GM18519 (cell line): ENCODE measurements around the gene ACAP3.

Experiments
- ATAC-seq: cut with Tn5 transposase; IDR thresholded peaks from one replicate; pipeline ENCODE4 v1.9.1; 2021; ENCODE audit warnings: mild to moderate bottlenecking, moderate library complexity; ENCODE audit not compliant: unreplicated experiment, low FRiP score

Gene ACAP3

GRCh38 chr1:1272341-1273208, 35.2 kb downstream of the ACAP3 start:
- ATAC-seq, result no peak

- no peak for ATAC-seq
These were observed 36.9 kb downstream of the ACAP3 start for GRCh38 chr1:1270813-1271212.

GRCh38 chr1:1268284-1268682, 39.4 kb downstream of the ACAP3 start:
- ATAC-seq, result no peak

- ATAC-seq, result no peak
These were observed 40.0 kb downstream of the ACAP3 start for GRCh38 chr1:1267488-1268283.

- no peak for ATAC-seq
These were observed 42.9 kb downstream of the ACAP3 start for GRCh38 chr1:1264868-1265272.

- ATAC-seq, result no peak
These were observed 43.7 kb downstream of the ACAP3 start for GRCh38 chr1:1264026-1264425.

- no peak for ATAC-seq
These were observed 45.0 kb downstream of the ACAP3 start for GRCh38 chr1:1262758-1263157.

- no peak for ATAC-seq
These were observed 45.7 kb downstream of the ACAP3 start for GRCh38 chr1:1262071-1262470.

- no peak for ATAC-seq
These were observed 46.7 kb downstream of the ACAP3 start for GRCh38 chr1:1260843-1261560.

- no peak for ATAC-seq
These were observed 47.7 kb downstream of the ACAP3 start for GRCh38 chr1:1259951-1260600.

GRCh38 chr1:1259540-1259939, 48.2 kb downstream of the ACAP3 start:
- ATAC-seq, result no peak

GRCh38 chr1:1259119-1259488, 48.6 kb downstream of the ACAP3 start:
- ATAC-seq, result no peak

- ATAC-seq, result no peak
These were observed 50.5 kb downstream of the ACAP3 start for GRCh38 chr1:1256956-1257871.

GRCh38 chr1:1255611-1256010, 52.1 kb downstream of the ACAP3 start:
- ATAC-seq, result no peak

- no peak for ATAC-seq
These were observed 52.7 kb downstream of the ACAP3 start for GRCh38 chr1:1255078-1255477.

- ATAC-seq, result no peak
These were observed 53.1 kb downstream of the ACAP3 start for GRCh38 chr1:1254667-1254998.

- ATAC-seq, result no peak
These were observed 53.6 kb downstream of the ACAP3 start for GRCh38 chr1:1253972-1254666.

GRCh38 chr1:1253314-1253713, 54.4 kb downstream of the ACAP3 start:
- ATAC-seq, result no peak

- ATAC-seq, result no peak
These were observed 56.9 kb downstream of the ACAP3 start for GRCh38 chr1:1250786-1251284.
